Measurements from ENCODE around the gene ZDHHC5.

DNA sequence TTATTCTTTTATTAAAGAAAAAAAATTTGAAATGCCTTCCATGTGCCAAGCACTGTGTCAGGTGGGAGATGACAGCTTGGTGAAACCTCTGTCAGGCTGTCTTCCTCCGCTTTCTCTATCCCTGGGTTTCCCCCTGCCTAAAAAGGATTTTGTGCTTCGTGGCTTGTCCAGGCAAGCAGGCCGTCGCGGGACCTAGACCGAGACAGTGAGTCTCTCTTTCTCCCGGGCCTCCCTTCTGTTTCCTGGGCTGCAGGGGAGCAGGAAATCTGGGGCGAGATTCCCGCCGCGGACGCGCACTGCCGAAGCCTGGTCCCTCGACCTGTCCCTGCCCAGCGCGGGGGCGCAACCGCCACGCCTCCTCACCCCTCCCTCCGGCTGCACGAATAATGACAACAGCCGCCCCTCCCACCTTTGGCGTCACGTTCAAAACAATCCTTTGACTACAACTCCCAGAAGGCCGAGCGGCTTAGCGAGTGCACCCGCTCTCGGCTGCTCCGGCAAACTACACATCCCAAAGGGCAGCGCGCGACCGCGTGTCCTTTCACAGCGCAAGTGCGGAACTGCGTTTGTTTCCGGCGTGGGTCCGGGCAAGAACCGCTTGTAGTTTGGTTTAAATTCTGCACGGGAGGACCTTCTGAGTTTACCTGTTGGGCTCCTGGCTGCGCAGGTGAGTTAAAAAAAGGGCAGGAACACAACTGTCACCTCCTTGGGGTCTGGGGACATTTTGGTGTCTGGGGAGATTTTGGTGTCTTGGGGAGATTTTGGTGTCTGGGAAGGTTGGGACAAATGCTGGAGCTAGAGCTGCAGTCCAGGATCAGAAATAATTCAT lies 10.5 kb upstream of the ZDHHC5 start, which contains the start of gene CLP1:
- TF ChIP-seq, protein P1, sequence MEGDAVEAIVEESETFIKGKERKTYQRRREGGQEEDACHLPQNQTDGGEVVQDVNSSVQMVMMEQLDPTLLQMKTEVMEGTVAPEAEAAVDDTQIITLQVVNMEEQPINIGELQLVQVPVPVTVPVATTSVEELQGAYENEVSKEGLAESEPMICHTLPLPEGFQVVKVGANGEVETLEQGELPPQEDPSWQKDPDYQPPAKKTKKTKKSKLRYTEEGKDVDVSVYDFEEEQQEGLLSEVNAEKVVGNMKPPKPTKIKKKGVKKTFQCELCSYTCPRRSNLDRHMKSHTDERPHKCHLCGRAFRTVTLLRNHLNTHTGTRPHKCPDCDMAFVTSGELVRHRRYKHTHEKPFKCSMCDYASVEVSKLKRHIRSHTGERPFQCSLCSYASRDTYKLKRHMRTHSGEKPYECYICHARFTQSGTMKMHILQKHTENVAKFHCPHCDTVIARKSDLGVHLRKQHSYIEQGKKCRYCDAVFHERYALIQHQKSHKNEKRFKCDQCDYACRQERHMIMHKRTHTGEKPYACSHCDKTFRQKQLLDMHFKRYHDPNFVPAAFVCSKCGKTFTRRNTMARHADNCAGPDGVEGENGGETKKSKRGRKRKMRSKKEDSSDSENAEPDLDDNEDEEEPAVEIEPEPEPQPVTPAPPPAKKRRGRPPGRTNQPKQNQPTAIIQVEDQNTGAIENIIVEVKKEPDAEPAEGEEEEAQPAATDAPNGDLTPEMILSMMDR (IDR thresholded peaks at IDR 0.05; ENCODE audit: low read depth, low read length) = no peak
- peak; percentile 73 for TF ChIP-seq POLR2A (IDR thresholded peaks at IDR 0.05; ENCODE audit: extremely low read depth, insufficient read length)
- TF ChIP-seq, protein P2, sequence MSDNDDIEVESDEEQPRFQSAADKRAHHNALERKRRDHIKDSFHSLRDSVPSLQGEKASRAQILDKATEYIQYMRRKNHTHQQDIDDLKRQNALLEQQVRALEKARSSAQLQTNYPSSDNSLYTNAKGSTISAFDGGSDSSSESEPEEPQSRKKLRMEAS (IDR thresholded peaks at IDR 0.05; ENCODE audit: low read depth, low read length) = peak; percentile 97
